Tibial nerve (tissue), 4 donors: Measurements from ENCODE around the gene KIF13A. TPM values are rescaled to one million over a fixed set of nuclear protein-coding genes. Genes with fewer than 3 reads are reported as not detected.

Experiments
- DNase-seq, 2 donors: peaks; one replicate each; pipeline ENCODE4 v3.0.0-alpha.2; 2019; ENCODE audit warnings: low spot score in 2 of 2
- H3K27ac ChIP-seq, 4 donors: fragments of 200-600 bp; sonication (generic) in 3 of 4; one replicate each; pipeline ENCODE4 v1.5.1; 2017 to 2019; ENCODE audit warnings: mild to moderate bottlenecking in 1 of 4
- H3K27me3 ChIP-seq, 2 donors: fragments of 200-600 bp; sonication (generic) in 1 of 2; one replicate each; pipeline versions ENCODE4 v1.5.1 to v1.6.0; 2017 to 2019
- H3K36me3 ChIP-seq, 3 donors: fragments of 200-600 bp; sonication (generic); one replicate each; pipeline ENCODE4 v1.5.1; 2018 to 2019
- H3K4me1 ChIP-seq, 4 donors: fragments of 200-600 bp; sonication (generic) in 3 of 4; one replicate each; pipeline ENCODE4 v1.5.1; 2017 to 2019
- H3K4me3 ChIP-seq, 4 donors: fragments of 200-600 bp; sonication (generic) in 3 of 4; one replicate each; pipeline ENCODE4 v1.5.1; 2017 to 2019; ENCODE audit warnings: mild to moderate bottlenecking in 1 of 4, moderate library complexity in 1 of 4
- H3K9me3 ChIP-seq, 4 donors: fragments of 200-600 bp; sonication (generic) in 3 of 4; one replicate each; pipeline ENCODE4 v1.5.1; 2017 to 2019
- EP300 ChIP-seq, 2 donors: sonication (generic); formaldehyde crosslinking; IDR thresholded peaks; one replicate each; pipeline ENCODE4 v1.6.1; 2017; ENCODE audit warnings: antibody characterized with exemption in 2 of 2, mild to moderate bottlenecking in 1 of 2
- POLR2A ChIP-seq, 2 donors: fragments of 450-650 bp; IDR thresholded peaks; one replicate each; pipeline ENCODE4 v1.6.1; 2017; ENCODE audit warnings: antibody characterized with exemption in 2 of 2, mild to moderate bottlenecking in 2 of 2, moderate library complexity in 2 of 2
- WGBS, 2 donors: methylation state at CpG; one replicate each; pipeline ENCODE4 v1.1.5; 2018; 5-methylcytosine and 5-hydroxymethylcytosine counted together
- total RNA-seq, 4 donors: library from RNA; depleted of rRNA; stranded (reverse); fragments of >200 nt; gene quantifications; one replicate each; pipeline ENCODE4 v1.1.0, GENCODE V29; 2016
- TF ChIP-seq, protein P1 (sequence below), 5 experiments: fragments of 200-600 bp in 3 of 5; fragments of 450-650 bp in 2 of 5; sonication (generic) in 3 of 5; IDR thresholded peaks; one replicate each; pipeline ENCODE4 v1.5.1; 2016 to 2019; ENCODE audit warnings: antibody characterized with exemption in 5 of 5, mild to moderate bottlenecking in 3 of 5, moderate library complexity in 2 of 5

KIF13A gene
- 10 to 100 TPM; 31.8 to 71.9 (median 48.0) TPM for total RNA-seq

DNA sequence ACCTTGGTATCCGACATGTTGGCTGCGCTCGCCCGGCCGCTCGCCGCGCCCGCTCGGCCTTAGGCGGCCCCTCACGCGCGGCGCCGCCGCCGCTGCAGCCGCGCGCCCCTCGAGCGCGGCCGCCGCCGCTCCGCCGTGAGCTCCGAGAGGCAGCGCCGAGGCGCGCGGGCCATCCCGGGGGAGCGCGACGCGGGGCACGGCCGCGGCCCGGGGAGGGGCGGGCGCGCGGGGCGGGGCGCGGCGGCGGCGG, at the start of gene KIF13A:
KIF13A (minus strand) TSS at position 189 of the 250 bp plus-strand sequence; CDS start at position 17, 172 bp downstream.
- TF ChIP-seq, protein P1, sequence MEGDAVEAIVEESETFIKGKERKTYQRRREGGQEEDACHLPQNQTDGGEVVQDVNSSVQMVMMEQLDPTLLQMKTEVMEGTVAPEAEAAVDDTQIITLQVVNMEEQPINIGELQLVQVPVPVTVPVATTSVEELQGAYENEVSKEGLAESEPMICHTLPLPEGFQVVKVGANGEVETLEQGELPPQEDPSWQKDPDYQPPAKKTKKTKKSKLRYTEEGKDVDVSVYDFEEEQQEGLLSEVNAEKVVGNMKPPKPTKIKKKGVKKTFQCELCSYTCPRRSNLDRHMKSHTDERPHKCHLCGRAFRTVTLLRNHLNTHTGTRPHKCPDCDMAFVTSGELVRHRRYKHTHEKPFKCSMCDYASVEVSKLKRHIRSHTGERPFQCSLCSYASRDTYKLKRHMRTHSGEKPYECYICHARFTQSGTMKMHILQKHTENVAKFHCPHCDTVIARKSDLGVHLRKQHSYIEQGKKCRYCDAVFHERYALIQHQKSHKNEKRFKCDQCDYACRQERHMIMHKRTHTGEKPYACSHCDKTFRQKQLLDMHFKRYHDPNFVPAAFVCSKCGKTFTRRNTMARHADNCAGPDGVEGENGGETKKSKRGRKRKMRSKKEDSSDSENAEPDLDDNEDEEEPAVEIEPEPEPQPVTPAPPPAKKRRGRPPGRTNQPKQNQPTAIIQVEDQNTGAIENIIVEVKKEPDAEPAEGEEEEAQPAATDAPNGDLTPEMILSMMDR (IDR thresholded peaks at IDR 0.05), result no peak
- WGBS, 2 donors, result 0% methylated on average over 22 of the region's 54 CpGs; no CpG with 5 or more reads in 1 of the 2 donors
- H3K36me3 ChIP-seq, result peaks cover 0 to 5% (median 0%) of the 10 kb centered on the region in 3 donors
- peak within 1 kb of the TSS; percentile 65 to 97 (median 81) for H3K4me3 ChIP-seq
- peaks cover 0 to 43% (median 17%) of the 10 kb centered on the region in 4 donors for H3K4me1 ChIP-seq
- peak within 1 kb of the TSS; percentile 93 to 99 (median 94) for H3K27ac ChIP-seq
- no peaks in the 10 kb centered on the region for H3K27me3 ChIP-seq
- H3K9me3 ChIP-seq, result no peaks in the 10 kb centered on the region
- DNase-seq, result no peak

DNA sequence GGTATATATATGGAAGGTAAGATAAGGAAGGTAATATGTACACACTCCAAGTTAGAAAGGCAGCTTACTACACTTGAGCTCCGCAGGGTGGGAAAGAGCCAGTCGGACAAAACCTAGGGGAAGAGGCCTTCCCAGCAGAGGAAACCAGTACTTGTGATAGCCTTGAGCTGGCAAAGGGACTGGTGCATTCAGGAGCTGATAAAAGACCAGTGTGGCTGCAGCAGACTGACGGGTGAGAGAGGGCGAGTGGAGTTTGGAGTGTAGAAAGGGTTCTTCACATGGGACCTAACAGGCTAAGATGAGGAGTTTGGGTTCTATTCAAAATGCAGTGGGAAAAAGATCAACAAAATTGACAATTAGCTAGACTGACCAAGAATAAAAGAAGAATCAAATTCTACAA, 49.3 kb upstream of the KIF13A start:
- 91 to 96% methylated on average over 4 of the region's 4 CpGs for WGBS, 2 donors
- no peak for TF ChIP-seq EP300 (IDR thresholded peaks at IDR 0.05)
- no peak for TF ChIP-seq POLR2A (IDR thresholded peaks at IDR 0.05)
- TF ChIP-seq, protein P1 (IDR thresholded peaks at IDR 0.05), result no peak
- Histone ChIP-seq H3K4me3 (no peak overlapping the region), H3K27me3 (no peaks in the 10 kb centered on the region), H3K4me1 (peaks cover 0 to 8% (median 0%) of the 10 kb centered on the region in 4 donors), H3K36me3 (no peaks in the 10 kb centered on the region), H3K9me3 (no peaks in the 10 kb centered on the region), H3K27ac (no peak overlapping the region)
- DNase-seq, result no peak

GRCh38 chr6:18035330-18035854, 48.0 kb upstream of the KIF13A start:
- Histone ChIP-seq H3K4me1 (no peaks in the 10 kb centered on the region), H3K36me3 (no peaks in the 10 kb centered on the region), H3K27ac (no peak overlapping the region), H3K27me3 (no peaks in the 10 kb centered on the region), H3K9me3 (no peaks in the 10 kb centered on the region), H3K4me3 (no peak overlapping the region)
- TF ChIP-seq, protein P1 (IDR thresholded peaks at IDR 0.05), result no peak
- TF ChIP-seq POLR2A (IDR thresholded peaks at IDR 0.05) (no peak), EP300 (IDR thresholded peaks at IDR 0.05) (no peak)
- DNase-seq, result no peak
- 76 to 79% methylated on average over 13 of the region's 13 CpGs for WGBS, 2 donors

DNA sequence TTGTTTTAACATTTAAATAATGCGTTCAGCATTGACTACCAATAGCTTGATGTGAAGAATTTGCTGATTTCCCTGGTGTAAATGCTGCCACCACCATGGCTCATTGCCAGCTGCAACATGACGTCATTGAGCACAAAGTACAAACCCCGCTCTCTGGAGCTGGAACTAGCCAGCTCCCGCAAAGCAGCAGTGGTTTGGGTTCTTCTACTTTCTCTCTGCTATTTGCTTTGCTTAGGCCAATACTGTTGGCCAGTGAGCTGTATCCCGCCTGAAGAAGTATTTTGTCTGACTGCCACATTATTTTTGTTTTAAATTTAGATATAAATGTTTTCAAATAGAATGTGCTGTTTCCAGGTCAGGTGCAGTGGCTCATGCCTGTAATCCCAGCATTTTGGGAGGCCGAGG, 47.4 kb upstream of the KIF13A start:
- H3K4me3 ChIP-seq, result no peak overlapping the region
- no peak for DNase-seq
- H3K36me3 ChIP-seq, result no peaks in the 10 kb centered on the region
- no peaks in the 10 kb centered on the region for H3K27me3 ChIP-seq
- no peaks in the 10 kb centered on the region for H3K4me1 ChIP-seq
- H3K27ac ChIP-seq, result no peak overlapping the region
- TF ChIP-seq EP300 (IDR thresholded peaks at IDR 0.05) (no peak), POLR2A (IDR thresholded peaks at IDR 0.05) (no peak)
- TF ChIP-seq, protein P1 (IDR thresholded peaks at IDR 0.05), result no peak
- 66 to 68% methylated on average over 6 of the region's 6 CpGs for WGBS, 2 donors
- no peaks in the 10 kb centered on the region for H3K9me3 ChIP-seq

DNA sequence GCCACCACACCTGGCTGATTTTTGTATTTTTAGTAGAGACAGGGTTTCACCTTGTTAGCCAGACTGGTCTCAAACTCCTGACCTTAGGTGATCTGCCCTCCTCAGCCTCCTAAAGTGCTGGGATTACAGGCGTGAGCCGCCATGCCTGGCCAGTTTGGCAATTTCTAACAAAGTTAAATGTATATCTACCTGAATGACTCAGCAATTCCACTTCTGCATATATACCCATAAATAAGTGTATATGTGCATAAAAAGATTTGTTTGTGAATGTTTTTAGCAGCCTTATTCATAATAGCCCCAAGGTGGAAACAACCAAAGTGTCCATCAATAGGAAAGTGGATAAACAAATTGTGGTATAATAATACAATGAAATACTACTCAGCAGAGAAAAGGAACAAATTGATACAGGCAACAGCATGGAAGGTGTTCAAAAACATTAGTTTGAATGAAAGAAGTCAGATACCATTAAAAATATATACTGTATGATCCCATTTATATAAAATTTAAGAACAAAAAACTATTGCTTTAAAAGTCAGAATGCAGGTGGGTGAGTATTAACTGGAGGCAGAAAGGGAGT, 44.3 kb upstream of the KIF13A start:
- Histone ChIP-seq H3K9me3 (no peaks in the 10 kb centered on the region), H3K36me3 (no peaks in the 10 kb centered on the region), H3K4me1 (no peaks in the 10 kb centered on the region), H3K27me3 (no peaks in the 10 kb centered on the region), H3K4me3 (no peak overlapping the region), H3K27ac (no peak overlapping the region)
- TF ChIP-seq POLR2A (IDR thresholded peaks at IDR 0.05) (no peak), EP300 (IDR thresholded peaks at IDR 0.05) (no peak)
- TF ChIP-seq, protein P1 (IDR thresholded peaks at IDR 0.05), result no peak
- 94 to 100% methylated on average over 2 of the region's 2 CpGs for WGBS, 2 donors
- DNase-seq, result no peak
